DMS114 treated with DMSO at 0.1 percent for 48 hours (cell line): Measurements from ENCODE around the gene ARL6IP1.
"Not testable (repeated sequence)": the region's sequence is repeated elsewhere in the genome, so short reads cannot be mapped to it uniquely, and the experiment has no call there.

Experiments
- DNase-seq: peaks from one replicate; lab custom pipeline; 2025; ENCODE audit not compliant: unreplicated experiment; lab: John Stamatoyannopoulos, UW

Gene ARL6IP1

DNA sequence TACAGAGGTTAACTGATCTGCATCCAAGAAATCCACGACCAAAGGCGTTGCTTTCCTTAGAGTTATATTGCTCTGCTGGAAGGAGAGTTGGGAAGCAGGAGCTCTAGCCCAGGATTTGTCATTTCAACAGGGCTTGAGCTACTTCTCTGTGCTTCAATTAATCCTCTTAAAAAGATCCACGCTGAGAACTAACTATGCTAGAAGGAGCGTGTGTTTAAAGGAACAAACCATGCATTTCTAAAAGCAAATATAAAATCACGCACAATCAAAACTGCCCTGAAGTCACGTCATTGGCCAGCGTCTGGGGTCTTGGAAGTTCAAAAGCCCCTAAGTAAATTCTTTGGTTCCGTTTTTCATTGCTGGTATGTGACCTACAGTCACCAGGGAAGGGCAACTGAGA, 1.1 kb downstream of the ARL6IP1 start:
- no peak for DNase-seq

DNA sequence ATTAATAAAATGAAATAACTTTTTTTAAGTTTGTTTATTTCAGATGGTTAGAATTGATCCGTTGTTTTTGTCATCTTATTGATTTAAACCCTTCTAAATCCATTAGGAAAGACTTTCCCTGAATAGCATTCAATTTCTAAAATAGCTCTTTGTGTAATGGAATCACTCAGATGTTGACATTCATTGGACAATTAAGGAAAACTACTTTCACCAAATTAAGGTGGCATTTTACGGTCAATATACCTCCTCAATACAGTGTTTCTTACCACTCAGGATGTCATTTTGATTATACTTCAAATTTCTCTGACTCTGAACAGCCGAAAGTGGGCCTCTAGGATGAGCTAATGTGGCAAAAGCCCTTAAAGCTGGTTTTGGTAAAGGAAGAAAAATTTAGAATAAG, 1.8 kb downstream of the ARL6IP1 start:
- no peak for DNase-seq

GRCh38 chr16:18797746-18798145, 3.6 kb downstream of the ARL6IP1 start:
- no peak for DNase-seq

DNA sequence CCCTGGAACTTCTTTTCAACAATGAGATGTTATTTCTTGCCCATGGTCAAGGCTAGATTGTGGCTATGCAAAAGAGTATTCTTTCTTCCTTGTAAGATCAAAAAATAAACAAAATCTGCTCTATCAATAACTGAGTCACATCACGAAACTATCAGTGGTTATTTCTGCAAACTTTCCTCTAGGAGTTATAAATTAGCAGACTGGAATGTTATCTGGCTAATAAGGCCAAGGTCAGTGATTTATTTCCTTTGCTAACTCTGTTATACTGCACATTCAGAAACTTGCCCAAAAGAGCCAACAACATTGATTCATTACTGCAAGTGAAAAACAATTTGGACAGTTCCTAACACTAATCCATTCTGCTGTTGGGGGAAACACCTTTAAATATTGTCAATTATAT, 5.0 kb downstream of the ARL6IP1 start:
- DNase-seq, result no peak

DNA sequence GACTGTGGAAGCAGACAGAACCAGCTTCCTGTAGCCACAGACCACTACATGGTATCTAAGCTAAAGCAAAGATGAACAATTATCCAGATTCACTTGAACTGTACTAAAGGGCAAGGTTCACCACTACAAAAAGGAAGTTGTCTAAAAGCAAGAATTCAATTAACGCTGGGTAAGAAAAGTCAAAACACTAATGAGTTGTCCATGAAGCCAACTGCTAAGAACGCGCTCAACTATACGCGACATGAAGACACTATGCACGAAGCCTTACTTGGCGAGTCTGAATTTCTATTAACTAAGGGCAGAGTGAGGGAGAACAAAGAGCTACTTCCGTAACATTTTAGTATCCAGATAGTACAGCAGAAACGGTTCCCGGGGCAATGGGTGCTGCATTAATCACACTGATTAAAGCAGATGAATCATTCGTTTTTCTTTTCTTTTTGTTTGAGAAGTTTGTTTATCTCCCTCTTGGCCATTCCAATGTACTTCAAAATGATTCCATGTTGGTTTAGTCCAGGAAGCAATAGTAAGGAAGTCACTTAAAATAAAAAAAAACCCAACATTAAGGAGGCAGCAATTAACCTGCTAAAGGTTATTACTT, 8.4 kb downstream of the ARL6IP1 start:
- no peak for DNase-seq

GRCh38 chr16:18789850-18790706, 11.3 kb downstream of the ARL6IP1 start, which contains the start of gene RPS15A:
Gene RPS15A (minus strand): TSS chr16:18790334. CDS start chr16:18789113, 1,221 bp downstream.
- DNase-seq, result peak; percentile 95

- no peak for DNase-seq
Measured at GRCh38 chr16:18789515-18789849, 11.9 kb downstream of the ARL6IP1 start.

GRCh38 chr16:18788828-18789514, 12.4 kb downstream of the ARL6IP1 start:
- no peak for DNase-seq

DNA sequence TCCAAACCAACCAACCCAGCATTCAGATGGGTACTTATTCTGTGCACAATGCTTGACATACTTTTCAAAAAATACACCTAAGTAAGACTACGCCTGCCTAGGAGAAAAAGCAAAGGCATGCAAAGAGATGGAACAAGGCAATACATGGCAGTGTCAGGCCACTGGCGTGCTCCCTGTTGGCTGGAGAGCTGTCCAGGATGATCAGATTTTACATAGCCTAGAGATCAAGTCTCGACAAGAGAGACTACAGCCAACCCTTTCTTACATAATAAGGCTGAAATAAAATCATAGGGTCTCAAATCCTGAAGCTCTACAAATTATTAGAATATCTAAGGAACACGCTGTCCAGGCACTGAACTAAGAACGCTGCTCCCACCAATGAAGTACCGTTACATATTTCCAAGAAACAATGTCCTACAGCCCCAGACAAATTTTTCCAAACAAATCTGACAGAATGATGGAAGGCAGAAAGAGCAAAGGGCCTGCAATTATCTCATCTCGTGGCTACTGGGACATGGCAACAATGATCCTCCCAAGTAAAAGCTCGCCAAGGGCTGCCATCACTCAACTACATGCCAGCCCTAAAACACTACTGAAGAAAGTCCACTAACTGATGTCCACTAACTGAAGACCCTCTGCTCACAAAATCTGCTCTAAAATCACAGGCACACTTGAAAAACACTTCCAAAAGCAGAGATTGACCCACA, 16.3 kb downstream of the ARL6IP1 start:
- DNase-seq, result no peak

- no peak for DNase-seq
Measured at GRCh38 chr16:18783430-18784341, 17.7 kb downstream of the ARL6IP1 start.

GRCh38 chr16:18782697-18783429, 18.5 kb downstream of the ARL6IP1 start:
- DNase-seq, result no peak

- DNase-seq, result not testable (repeated sequence)
Measured at GRCh38 chr16:18781232-18781631, 20.1 kb downstream of the ARL6IP1 start.

DNA sequence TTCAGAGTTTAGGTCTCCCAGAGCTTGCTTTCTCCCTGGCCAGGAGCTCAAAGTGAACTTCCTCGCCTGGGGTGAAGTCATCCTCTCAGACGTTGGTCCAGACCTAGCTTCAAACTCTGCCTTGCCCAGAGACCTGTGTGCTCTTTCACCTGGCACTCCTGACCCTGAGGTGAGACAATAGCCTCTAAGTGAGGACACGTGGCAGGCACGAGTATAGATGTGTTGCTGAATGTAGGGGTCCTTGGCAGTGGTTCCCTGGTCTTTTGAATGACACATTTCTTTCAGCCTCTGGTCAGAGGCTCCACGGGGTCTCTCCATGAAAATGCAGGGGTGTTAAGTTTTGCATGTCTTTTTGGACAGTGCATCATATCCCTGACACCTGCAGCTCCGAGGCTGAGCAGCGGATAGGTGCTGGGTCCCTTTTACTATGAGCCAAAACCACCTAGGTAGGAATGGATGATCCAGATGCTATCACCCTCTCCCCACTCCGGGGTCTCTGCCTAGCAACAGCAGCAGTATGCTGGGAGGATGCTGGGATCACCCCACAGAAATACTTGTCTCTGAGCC, 20.8 kb downstream of the ARL6IP1 start:
- DNase-seq, result not testable (repeated sequence)

GRCh38 chr16:18777664-18778063, 23.7 kb downstream of the ARL6IP1 start:
- DNase-seq, result not testable (repeated sequence)

GRCh38 chr16:18776334-18776733, 25.0 kb downstream of the ARL6IP1 start:
- DNase-seq, result not testable (repeated sequence)

DNA sequence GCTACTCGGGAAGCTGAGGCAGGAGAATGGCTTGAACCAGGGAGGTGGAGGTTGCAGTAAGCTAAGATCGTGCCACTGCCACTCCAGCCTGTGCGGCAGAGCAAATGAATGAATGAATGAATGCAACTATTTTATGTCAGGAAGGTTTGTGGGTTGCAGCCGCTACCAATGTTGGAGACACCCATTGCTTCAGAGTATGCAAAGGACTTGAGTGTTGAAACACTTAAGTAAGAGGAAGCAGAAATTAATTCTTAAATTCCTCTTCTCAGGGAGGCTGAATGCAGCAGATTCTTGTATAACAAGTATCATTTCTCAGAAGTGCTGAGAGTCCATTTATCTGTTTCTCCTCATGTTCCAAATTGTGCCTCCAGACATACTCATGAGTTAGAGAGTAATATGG, 26.7 kb downstream of the ARL6IP1 start:
- DNase-seq, result not testable (repeated sequence)

DNA sequence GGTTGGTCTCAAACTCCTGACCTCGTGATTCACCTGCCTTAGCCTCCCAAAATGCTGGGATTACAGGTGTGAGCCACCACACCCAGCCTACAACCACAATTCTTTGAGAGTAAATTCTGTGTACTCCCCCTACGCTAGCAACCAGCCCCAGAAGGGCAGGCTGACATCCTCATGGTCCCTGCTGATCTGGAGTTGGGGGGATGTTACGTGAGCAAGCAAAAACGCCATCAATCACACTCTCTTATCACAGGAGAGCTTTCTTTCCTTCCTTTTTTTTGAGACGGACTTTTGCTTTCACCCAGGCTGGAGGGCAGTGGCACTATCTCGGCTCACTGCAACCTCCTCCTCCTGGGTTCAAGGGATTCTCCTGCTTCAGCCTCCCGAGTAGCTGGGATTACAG, 29.2 kb downstream of the ARL6IP1 start:
- DNase-seq, result not testable (repeated sequence)

- DNase-seq, result not testable (repeated sequence)
Measured at GRCh38 chr16:18770336-18770962, 30.9 kb downstream of the ARL6IP1 start.

- DNase-seq, result not testable (repeated sequence)
Measured at GRCh38 chr16:18767217-18767616, 34.1 kb downstream of the ARL6IP1 start.
